Lung microvascular endothelial cell (primary cell): ENCODE results near the gene XPNPEP1. TPM values are rescaled to one million over a fixed set of nuclear protein-coding genes. Genes with fewer than 3 reads are reported as not detected.

ENCODE experiments used
- DNase-seq, 2 donors: peaks; one replicate each; pipeline versions ENCODE4 v3.0.0 to v3.0.0-alpha.2; 2010; ENCODE audit warnings: low read depth in 2 of 2
- total RNA-seq: library from RNA; depleted of rRNA; stranded (reverse); fragments of >200 nt; gene quantifications from 2 replicates; pipeline ENCODE4 v1.2.1, GENCODE V29; 2014

Gene XPNPEP1
- total RNA-seq = 123 and 136 TPM in 2 replicates

DNA sequence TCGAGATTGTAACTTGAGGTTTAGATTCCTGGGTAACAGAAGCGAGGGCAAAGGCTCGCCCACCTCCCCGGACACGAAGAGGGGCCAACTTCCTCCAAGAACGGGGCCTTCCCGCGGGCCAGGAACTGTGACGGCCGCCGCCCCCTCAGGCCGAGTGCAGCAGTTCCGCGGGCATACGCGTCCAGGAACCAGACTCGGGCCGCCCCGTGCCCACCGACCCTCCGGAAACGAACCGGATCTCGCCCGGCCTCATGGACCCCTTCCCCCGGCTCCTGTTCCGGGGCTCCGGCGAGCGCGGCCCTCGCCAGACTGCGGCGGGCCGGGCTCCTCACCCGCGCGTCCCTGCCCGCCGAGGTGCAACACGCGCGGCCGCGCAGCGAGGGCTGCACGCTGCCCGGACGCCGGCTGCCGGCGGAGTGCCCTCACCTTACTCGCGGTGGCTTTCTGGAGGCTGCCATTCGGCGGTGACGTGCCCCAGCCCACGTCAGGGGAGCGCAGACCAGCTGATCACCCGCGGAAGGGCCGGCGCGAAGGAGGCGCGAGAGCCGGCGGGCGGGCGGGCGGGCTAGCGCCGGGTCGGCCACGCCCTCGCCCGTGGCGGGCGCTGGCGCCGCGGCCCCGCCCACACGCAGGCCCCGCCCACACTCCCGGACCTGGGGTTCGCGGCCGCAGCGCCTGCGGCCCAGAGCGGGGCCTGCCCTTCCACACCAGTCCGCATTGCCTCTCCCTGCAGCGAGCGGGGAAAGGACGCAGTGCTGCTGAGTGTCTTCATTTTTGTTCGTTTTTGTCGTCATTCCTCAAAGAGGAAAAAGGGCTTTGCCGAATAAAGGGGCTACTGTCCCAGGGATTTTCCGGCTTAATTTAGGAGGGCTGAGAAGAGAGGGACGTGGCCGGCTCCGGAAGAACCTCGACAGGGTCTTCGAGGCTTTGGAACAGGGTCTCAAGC lies at the start of gene XPNPEP1:
Gene XPNPEP1, minus strand, starts transcription at position 536 of the 946 bp plus-strand sequence. Its CDS starts 78 bp downstream, at position 458.
- peak; percentile 89 to 93 for DNase-seq

DNA sequence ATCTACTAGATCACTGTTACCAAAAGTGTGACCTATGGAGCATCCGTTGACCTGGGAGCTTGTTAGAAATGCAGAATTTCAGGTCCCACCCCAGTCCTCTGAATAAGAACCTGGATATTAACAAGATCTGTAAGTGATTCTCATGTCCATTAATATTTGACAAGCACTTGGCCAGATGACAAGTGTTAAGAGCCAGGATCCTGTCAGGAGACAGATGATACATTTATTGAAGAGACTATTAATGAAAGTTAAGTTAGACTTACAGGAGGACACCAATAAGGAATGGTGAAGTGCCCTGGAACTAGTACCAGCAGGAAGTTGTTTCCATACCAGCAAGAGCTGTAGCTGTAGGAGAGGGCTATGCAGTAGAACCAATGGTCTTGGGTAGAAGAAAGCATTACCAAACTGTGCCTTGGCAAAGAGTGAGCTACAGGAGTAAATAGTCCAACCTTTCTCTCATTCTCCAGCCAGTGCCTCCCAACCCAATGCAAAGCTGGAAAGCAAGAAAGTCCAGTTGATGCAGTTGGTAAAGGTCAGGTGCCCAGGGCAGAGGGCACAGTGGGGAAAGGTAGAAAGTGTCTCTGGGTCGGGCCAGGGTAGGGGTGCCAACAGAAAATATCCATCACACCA lies 49.2 kb upstream of the XPNPEP1 start:
- no peak for DNase-seq

DNA sequence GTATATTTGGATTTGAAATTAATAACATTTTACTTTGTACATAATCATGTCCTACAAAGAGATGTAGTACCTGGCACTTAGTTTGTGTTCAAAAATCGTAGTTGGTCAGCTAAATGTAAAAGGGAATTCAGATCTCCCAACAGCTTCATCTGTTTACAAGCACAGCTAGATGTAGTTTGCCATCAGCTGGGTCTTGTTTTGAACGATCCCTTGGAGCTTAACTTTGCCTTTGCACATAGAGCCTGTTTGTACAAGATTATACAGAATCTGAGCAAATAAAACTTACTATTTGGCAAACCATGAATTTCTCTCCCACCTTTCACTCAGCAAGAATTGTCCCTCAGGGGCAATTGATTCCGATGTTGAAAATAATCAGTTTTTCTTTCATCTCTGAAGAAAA lies 48.3 kb upstream of the XPNPEP1 start:
- DNase-seq = no peak

DNA sequence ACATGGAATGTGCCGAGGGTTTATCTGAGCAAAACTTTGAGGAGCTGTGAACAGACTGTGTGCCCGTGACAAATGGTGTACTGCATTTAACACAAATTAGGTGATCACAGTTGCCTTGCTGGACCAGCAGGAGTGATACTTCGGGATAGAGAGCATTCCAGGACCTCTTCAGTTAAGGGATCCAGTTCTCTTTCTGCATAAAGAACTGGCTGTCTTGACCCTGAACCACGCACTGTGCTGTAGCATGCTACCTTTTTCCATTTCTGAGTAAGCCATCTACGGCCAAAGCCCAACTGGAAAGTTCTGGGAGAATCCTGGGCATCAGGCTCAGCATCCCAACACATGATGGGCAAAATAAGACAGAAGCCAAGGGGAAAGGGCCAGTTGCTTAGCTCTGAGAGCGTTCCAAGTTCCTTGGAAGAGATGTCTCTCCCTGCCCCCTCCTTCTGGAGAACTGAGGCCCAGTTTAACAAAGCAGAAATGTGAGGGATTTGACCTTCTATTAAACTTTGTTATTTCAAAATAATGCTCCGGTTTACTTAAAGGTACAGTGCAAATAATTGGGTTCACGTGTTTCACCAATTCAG lies 46.5 kb upstream of the XPNPEP1 start:
- no peak for DNase-seq

DNA sequence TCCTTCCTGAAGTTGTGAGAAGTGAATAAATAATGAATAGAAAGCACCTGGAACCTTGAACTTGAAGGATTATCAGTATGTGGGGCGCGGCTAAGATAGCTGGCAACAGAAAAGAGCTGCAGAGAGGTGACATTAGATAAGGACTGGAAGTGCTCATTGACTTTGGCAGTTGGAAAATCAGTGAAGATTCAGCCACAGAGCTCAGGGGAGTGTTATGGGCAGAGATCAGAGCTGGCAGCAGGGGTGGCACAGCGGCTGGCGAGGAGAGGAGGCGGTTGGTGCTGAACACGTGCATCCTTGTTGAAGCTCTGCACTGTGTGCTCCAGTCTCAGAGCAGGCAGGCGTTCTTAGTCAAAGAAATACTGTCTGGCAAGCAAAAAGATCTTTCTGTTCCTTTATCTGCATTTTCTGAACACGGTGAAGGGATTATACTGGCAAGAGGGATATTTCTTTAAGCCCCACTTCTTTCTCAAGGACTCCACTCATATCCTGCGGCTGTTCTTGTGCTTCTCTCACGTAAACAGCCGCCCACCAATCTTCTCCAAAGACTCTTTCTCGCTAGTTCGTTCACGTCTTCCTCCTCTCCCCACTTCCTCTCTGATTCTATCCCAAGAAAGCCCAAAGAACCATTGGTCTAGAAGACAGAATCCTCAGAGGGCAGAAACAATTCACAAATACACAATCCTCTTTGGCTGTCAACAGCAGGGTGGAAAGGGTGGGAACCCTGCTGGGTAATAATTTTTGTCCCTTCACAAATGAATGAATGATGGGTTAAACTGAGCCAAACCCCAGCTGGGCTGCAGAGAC lies 45.8 kb upstream of the XPNPEP1 start:
- no peak for DNase-seq

DNA sequence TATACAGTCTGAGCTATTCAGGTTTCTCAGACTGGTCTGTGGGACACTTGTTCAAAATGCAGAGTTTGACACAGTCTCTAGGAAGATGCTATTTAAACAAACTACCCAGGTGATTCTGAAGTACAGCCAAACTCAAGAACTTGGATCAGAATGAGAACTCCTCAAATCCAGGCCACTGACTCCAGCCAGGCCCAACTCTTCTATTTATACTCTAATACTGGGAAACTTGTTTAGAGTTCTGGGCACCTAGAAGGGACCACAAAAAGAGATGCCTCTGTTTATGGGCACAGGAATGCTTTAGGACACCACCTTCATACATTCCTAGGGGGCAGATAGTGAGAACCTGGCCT lies 44.4 kb upstream of the XPNPEP1 start:
- no peak for DNase-seq

DNA sequence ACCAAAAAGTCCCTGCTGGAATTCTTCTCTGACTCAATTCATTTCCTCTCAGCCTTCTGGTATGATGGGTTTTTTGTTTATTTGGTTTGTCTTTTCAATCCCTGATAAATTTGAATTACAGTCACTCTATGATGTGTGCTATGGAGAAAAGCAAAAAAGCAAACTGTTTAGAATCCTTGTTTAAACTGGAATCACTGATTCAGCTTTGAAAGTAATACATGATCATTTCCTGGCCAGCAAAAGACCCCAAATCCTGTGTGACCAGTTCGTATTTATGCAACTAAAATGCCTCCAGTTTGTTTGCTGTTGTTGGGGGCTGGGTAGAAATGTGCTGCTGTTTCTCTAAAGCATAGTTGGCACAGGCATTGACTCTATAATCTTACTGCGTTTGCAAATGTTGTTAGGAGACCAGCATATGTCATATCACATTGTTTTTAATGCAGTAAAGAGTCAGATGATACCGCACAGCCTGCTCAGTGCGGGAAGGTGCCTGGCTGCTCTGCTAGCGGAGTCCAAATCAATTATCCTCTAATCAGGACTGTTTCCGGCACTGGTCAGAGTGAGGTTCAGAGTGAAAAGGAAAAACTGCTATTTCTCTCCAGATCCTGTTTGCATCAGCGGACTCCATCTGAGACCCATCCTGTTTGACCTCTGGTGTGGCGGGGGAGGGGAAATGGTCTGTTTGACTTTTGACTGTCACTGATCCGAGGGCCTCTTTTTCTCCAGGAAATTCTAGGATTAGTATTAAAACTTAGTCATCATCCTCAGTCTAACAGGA lies 43.8 kb upstream of the XPNPEP1 start:
- DNase-seq = peak; percentile 85 to 87

DNA sequence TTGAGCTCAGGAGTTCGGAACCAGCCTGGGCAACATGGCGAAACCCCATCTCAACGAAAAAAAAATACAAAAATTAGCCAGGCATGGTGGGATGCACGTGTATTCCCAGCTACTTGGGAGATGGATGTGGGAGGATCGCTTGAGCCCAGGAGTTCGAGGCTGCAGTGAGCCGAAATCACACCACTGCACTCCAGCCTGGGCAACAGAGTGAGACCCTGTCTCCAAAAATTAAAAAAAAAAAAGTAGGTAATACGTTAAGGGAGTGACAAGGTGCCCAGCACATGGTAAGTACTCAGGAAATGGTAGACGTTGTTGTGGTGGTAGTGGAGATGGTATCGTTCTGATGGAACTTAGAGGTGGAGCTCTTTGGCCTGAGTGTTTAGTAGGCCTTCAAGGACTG lies 41.0 kb upstream of the XPNPEP1 start:
- DNase-seq = no peak

DNA sequence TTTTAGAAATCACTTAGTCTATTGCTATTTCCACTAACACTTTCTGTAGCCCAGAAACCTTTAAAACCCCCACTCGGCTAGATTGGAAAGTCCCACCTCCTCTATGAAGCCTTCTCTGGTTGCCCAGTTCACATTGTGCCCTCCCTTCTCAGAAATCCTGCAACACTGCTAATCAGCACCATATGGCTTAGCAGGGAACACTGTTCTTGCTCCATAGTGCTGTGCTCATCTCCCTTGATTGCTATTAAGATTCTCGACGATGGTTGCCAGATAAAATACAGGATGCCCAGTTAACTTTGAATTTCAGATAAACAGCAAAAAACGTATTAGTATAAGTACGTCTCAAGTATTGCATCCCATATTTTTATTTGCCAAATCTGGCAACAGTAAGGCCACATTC lies 40.1 kb upstream of the XPNPEP1 start:
- DNase-seq = no peak

DNA sequence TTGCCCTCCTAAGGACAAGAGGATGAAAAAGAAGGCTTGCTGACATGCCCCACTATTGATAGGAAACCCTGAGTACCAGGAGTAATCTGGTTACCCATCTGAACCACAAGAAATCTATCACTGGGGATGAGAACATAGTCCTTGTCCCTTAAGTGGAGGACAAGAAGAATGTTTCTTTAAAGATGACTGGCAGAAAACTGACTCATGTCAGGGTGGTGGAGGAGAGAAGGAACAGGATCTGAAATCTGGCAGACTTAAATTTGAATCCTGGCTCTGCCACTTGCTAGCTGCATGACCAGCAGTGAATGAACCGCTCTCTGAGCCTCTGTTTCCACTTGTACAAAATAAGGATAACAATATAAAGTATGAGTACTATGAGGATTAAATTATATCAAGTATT lies 38.9 kb upstream of the XPNPEP1 start:
- no peak for DNase-seq

DNA sequence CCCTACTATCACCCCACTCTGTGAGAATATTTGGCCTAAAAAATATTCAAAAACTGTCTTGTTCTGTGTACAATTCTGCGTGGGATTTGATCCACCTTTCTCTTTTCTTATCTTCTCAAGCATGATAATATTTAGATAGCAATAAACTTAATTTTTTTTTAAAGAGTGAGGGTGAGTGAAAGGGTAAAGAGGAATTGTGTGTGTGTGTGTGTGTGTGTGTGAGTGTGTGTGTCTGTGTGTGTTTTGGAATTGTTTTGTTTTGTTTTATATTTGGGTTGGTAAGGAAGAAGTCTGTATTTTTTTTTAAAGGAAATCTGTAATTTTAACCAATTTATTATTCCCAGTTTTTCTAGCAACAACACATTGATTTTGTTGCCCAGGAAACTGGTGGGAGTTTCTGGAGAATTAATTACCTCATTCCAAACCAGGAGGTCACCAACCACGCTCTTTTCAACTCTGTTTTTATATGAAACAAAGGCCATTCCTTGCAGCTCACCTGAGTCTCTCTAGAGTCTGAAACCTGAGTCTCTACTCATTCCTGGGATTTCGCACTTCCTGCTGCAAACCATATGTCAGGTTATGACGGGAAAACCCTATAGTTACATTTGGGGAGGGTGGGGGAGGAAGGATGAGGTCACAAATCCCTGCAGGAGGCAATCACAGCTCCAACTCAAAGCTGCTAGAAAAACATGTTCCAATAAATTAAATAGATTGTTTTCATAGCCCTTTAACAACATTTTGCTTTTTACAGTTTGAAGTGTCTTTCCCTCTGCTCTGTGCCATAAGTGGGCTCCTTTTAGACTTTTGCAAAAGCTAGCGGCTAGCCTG lies 38.1 kb upstream of the XPNPEP1 start:
- DNase-seq = peak; percentile 42 to 63

DNA sequence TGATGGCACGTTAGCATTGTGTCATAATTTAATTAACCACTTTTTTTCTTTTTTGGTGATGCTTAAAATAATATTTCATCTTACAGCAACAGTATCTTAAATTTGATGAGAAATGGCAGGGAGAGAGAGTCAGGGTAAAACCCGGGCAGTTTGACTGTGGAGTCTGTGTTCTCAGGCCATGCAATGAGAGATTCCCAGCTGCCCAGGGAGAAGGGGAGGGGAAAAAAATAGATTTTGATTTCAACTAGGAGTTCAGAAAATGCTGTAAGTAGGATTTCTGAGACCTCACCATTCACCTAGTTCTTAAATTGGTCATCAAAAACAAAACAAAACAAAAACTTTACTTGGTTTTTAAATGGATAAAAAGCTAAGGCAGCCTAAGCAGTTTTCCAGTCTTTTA lies 37.4 kb upstream of the XPNPEP1 start:
- DNase-seq = no peak

DNA sequence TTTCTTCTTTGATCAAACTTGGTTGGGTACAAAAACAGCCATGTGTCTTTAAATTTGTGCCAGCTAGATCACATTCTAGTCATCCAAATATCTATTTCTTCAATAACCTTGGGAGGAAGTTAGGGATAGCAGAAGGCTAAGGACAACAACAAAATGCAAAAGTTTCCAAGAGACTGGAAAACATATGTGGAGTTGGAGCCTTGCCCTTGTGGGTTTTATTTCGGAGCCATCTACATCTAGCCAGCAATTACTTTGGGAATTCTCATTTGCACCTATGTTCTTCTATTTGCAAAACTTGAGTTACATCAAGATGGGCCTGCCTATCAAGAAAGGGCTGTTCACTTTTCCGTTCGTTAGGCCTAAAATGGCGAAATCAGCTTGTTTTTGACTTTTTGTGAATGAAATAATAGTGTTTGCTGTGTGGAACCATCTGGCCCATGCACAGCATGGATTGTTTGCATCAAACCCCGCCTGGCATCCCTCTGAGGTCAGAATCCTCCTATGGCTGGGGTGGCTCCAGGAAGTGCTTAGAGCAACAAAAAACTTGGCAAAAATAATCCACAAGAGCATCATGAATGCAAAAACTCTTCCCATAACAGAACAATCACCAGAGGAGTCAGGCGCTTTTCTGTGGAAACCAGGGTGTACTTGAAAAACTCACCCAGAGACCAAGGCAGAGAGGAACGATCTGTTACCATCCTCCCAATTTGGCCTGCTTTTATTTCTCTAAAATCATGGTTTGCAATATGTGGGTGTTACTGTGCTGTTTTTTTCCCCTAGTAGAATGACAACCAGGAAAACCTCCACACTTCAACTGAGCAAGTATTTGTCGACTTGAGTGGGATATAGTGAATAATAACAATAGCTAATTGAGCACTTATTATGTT lies 36.2 kb upstream of the XPNPEP1 start:
- peak in 1 of 2 donors; percentile 69 for DNase-seq

DNA sequence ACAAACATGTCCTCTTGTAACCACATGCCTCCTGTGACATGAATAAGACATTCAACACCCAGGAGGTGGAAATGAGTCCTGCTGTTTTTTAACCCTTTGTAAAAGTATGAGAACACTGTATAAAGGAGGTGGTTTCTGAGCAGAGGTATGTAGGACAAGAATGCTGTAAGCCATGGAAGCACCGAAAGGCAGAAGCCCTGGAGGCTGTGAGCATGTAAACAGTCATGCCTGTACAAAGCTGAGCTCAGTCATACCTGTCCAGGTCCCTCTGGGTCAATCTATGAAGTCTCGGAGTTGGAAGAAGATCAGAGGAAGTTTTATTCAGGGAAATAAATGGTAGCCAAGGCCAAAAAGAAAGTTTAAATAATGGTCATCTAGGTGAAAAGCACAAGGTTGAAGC lies 34.7 kb upstream of the XPNPEP1 start:
- DNase-seq = no peak

DNA sequence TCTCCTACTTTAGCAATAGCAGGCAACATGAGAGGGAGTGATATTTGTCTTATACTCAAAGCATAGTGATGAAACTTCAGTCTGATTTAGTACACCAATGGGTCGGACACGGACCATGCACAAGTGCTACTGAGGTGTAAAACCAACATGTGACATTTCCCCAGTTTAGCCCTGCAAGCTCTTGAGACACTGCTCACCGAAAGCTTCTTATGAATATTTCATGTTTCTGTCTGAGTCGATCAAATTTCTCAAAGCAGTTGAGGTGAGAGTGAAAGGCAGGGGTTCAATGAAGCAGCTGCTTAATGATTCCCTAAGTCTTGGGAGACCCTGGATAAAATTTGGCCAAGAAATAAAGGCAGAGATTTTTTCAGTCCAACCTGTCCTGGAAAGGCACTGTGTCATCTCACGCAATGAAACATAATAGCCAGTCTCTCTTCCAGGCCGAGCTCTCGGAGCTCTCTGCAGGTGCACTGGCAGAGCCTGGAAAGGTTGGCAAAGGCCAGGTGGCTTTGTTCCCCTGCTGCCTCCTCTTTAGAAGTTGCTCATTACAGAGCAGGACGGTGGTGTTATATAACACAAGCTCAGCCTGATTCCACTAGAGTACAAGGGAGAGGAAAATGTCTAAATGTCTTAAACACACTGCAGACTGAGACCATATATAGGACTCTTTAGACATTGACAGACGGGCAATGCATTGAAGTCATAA lies 33.9 kb upstream of the XPNPEP1 start:
- no peak for DNase-seq

DNA sequence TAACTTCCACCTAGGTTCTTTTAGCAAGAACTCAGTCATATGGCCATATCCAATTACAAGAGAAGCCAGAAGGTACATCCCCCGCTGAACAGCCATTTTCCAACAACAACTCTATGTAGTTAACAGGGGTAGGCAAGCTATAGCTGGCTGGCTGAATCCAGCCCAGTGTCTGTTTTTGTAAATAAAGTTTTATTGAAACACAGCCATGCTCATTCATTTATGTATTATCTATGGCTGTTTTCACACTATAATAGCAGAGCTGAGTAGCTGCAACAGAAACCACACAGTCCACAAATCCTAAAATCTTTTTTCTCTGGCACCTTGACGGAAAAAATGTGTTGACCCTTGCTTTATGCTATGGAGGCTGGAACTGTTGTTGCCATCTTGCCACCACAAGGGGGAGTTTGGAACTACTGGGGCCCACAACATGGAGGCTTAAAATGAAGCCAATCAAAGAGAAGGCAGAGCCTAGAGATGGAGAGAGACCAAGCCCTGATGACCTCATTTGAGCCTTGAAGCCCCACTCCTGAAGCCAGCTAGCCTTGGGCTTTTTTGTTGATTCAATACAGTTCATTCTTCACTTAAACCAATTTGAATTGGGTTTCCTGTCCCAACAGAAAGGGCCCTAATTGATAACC lies 33.3 kb upstream of the XPNPEP1 start:
- DNase-seq = peak; percentile 51 to 57

DNA sequence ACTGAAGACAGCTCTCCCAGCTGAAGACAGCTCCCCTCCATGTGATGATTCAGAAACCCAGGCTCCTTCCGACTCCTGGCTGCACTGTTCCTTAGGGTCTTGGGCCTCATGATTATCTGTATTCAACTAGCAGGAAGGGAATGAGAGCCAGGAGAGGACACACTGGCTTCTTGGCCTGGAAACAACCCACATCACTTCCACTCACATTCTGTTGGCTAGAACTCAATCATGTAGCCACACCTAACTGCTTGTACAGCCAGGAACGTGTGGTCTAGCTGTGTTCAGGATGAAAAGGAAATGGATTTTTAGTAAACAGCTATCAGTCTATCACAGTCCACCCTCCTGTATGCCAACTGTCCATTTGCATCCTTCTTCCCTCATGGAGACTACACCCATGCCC lies 30.5 kb upstream of the XPNPEP1 start:
- DNase-seq = peak; percentile 21 to 84

DNA sequence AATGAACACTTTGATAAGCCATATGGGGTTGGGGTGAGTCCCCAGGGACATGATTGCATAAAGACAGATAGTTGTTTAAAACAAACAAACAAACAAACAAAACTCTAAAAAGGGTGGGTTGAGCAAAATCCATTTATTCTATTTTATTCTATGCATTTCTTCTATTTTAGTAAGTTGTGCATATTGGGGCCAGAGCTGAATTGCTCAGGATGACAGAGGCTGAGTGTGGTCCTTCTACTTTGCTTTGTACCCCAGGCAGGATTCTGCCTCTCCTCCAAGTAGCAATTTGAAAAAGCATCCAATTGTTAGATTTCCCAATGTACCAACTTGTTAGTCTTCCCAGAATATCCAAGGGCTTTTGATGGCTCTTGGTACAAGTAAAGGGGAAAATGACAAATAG lies 29.2 kb upstream of the XPNPEP1 start:
- DNase-seq = no peak
